GM23248 (cell line): ENCODE results near the gene LRP1. TPM values are rescaled to one million over a fixed set of nuclear protein-coding genes. Genes with fewer than 3 reads are reported as not detected.
A peak's percentile ranks its signal among the peaks of the same experiment; 100 is the strongest.

Experiments used
- DNase-seq: peaks from one replicate; pipeline ENCODE4 v3.0.0-alpha.2; 2015
- H2AFZ ChIP-seq: fragments of 200-600 bp; sonication (generic); 2 replicates; pipeline ENCODE4 v1.6.1; 2016; ENCODE audit warnings: antibody characterized with exemption
- H3F3A ChIP-seq: fragments of 200-600 bp; sonication (generic); 2 replicates; pipeline ENCODE4 v1.6.1; 2016; ENCODE audit warnings: mild to moderate bottlenecking, antibody characterized with exemption, mixed run types; ENCODE audit not compliant: insufficient read depth
- H3K27ac ChIP-seq: fragments of 200-600 bp; sonication (generic); 2 replicates; pipeline ENCODE4 v1.5.1; 2016; ENCODE audit warnings: mild to moderate bottlenecking
- H3K27me3 ChIP-seq: fragments of 200-600 bp; sonication (generic); replicated peaks from 2 replicates; pipeline ENCODE4 v1.6.1; 2016; ENCODE audit warnings: mild to moderate bottlenecking; ENCODE audit not compliant: insufficient read depth
- H3K36me3 ChIP-seq: fragments of 200-600 bp; sonication (generic); 2 replicates; pipeline ENCODE4 v1.6.1; 2016; ENCODE audit warnings: low read depth, mild to moderate bottlenecking
- H3K4me1 ChIP-seq: fragments of 200-600 bp; sonication (generic); 2 replicates; pipeline ENCODE4 v1.6.1; 2016; ENCODE audit warnings: mild to moderate bottlenecking; ENCODE audit not compliant: insufficient read depth
- H3K4me2 ChIP-seq: fragments of 200-600 bp; sonication (generic); one replicate; pipeline ENCODE4 v1.6.1; 2016; ENCODE audit warnings: mild to moderate bottlenecking; ENCODE audit not compliant: unreplicated experiment
- H3K4me3 ChIP-seq: fragments of 200-600 bp; sonication (generic); 2 replicates; pipeline ENCODE4 v1.5.1; 2016; ENCODE audit warnings: mild to moderate bottlenecking
- H3K79me2 ChIP-seq: fragments of 200-600 bp; sonication (generic); 2 replicates; pipeline ENCODE4 v1.6.1; 2016; ENCODE audit warnings: mild to moderate bottlenecking; ENCODE audit not compliant: insufficient read depth
- H3K9ac ChIP-seq: fragments of 200-600 bp; sonication (generic); 2 replicates; pipeline ENCODE4 v1.6.1; 2016; ENCODE audit warnings: mild to moderate bottlenecking
- H3K9me2 ChIP-seq: fragments of 200-600 bp; sonication (generic); 2 replicates; pipeline ENCODE4 v1.6.1; 2016; ENCODE audit warnings: mixed run types, mild to moderate bottlenecking, moderate library complexity; ENCODE audit not compliant: insufficient read depth
- H3K9me3 ChIP-seq: fragments of 200-600 bp; sonication (generic); one replicate; pipeline ENCODE4 v1.6.1; 2017; ENCODE audit warnings: low read depth
- H4K20me1 ChIP-seq: fragments of 200-600 bp; sonication (generic); 2 replicates; pipeline ENCODE4 v1.6.0; 2016; ENCODE audit not compliant: insufficient read depth
- EZH2 ChIP-seq: fragments of 200-600 bp; sonication (generic); IDR thresholded peaks from 2 replicates; pipeline ENCODE4 v1.6.1; 2018; ENCODE audit warnings: antibody characterized with exemption, mild to moderate bottlenecking; ENCODE audit not compliant: insufficient read depth, poor library complexity, severe bottlenecking
- EZH2phosphoT487 ChIP-seq: fragments of 200-600 bp; sonication (generic); IDR thresholded peaks from 2 replicates; pipeline ENCODE4 v1.6.1; 2018; ENCODE audit warnings: antibody characterized with exemption, moderate library complexity, mild to moderate bottlenecking, low read depth; ENCODE audit not compliant: insufficient read depth
- WGBS, 2 experiments: methylation state at CpG; one replicate each; pipeline ENCODE4 v1.1.6; 2015 to 2017; ENCODE audit warnings: low lambda C conversion rate in 2 of 2, low coverage in 1 of 2; ENCODE audit errors: missing lambda C conversion rate in 2 of 2; 5-methylcytosine and 5-hydroxymethylcytosine counted together
- in situ Hi-C: fragments of 300-500 bp; cut with MboI; formaldehyde crosslinking; loops from 2 replicates; pipeline ENCODE4 v1.15.0; 2020
- polyA plus RNA-seq: library from polyadenylated mRNA; unstranded; fragments of >200 nt; fragmentation: Nextera tagmentation; extraction: Ambion mirVana; gene quantifications from 2 replicates; pipeline ENCODE4 v1.2.1, GENCODE V29; 2016
- total RNA-seq: library from RNA; depleted of rRNA; stranded (reverse); fragments of >200 nt; shearing (Covaris generic); gene quantifications from 2 replicates; pipeline ENCODE4 v1.2.3, GENCODE V29; 2014

LRP1 gene
- total and polyA plus RNA-seq, 2 experiments from 2014 or later = 166 to 257 TPM

GRCh38 chr12:57231276-57232021 lies 103.2 kb downstream of the LRP1 start:
- H3K27ac ChIP-seq = no peak overlapping the region
- no peak for DNase-seq
- WGBS, 2 experiments = 89 to 91% methylated on average over 13 of the region's 13 CpGs

GRCh38 chr12:57232156-57232756 lies 104.0 kb downstream of the LRP1 start:
- H3K9me3 ChIP-seq = no peaks in the 10 kb centered on the region
- H3K4me2 ChIP-seq = no peak overlapping the region
- H4K20me1 ChIP-seq = no peaks in the 10 kb centered on the region
- H3K4me3 ChIP-seq = 0 out of 2 replicates have a peak overlapping the region, but pooled peaks have one; percentile 84
- TF ChIP-seq EZH2phosphoT487 = no peak
- no peak for TF ChIP-seq EZH2
- H3K9me2 ChIP-seq = no peaks in the 10 kb centered on the region
- H2AFZ ChIP-seq = no peak overlapping the region
- peaks cover 17% of the 10 kb centered on the region for H3K4me1 ChIP-seq
- H3K36me3 ChIP-seq = peaks cover 30% of the 10 kb centered on the region
- peaks cover 39% of the 10 kb centered on the region for H3F3A ChIP-seq
- no peak overlapping the region for H3K27ac ChIP-seq
- peak; percentile 39 for DNase-seq
- H3K27me3 ChIP-seq = no peaks in the 10 kb centered on the region
- in situ Hi-C loops = no loop called here
- WGBS, 2 experiments = 81 to 86% methylated on average over 18 to 19 of the region's 19 CpGs
- H3K9ac ChIP-seq = peak overlapping the region; percentile 99; the same call in 1 of the 2 replicates
- peaks cover 42% of the 10 kb centered on the region for H3K79me2 ChIP-seq

More at GRCh38 chr12:57231276-57232021, 103.2 kb downstream of the LRP1 start:
- Histone ChIP-seq H3K36me3 (peaks cover 30% of the 10 kb centered on the region), H3K4me1 (peaks cover 17% of the 10 kb centered on the region), H3K4me2 (peak overlapping the region; percentile 100), H3K27me3 (no peaks in the 10 kb centered on the region), H3K9me2 (no peaks in the 10 kb centered on the region), H4K20me1 (no peaks in the 10 kb centered on the region), H3K79me2 (peaks cover 42% of the 10 kb centered on the region), H3F3A (peaks cover 35% of the 10 kb centered on the region), H3K9me3 (no peaks in the 10 kb centered on the region), H2AFZ (no peak overlapping the region), H3K9ac (peak overlapping the region; percentile 99), H3K4me3 (peak overlapping the region; percentile 84)
- in situ Hi-C loops = no loop called here
- TF ChIP-seq EZH2phosphoT487 (no peak), EZH2 (no peak)

GRCh38 chr12:57233357-57234232 lies 105.3 kb downstream of the LRP1 start:
- Histone ChIP-seq H3K79me2 (peaks cover 35% of the 10 kb centered on the region), H3K4me2 (no peak overlapping the region), H3K9me3 (no peaks in the 10 kb centered on the region), H3K9me2 (no peaks in the 10 kb centered on the region), H3K4me3 (no peak overlapping the region), H3K4me1 (peaks cover 14% of the 10 kb centered on the region), H3K9ac (no peak overlapping the region), H3K27ac (no peak overlapping the region), H4K20me1 (no peaks in the 10 kb centered on the region), H3K27me3 (no peaks in the 10 kb centered on the region), H3K36me3 (peaks cover 30% of the 10 kb centered on the region), H3F3A (peaks cover 46% of the 10 kb centered on the region), H2AFZ (no peak overlapping the region)
- peak; percentile 77 for DNase-seq
- in situ Hi-C loops = no loop called here
- no peak for TF ChIP-seq EZH2
- TF ChIP-seq EZH2phosphoT487 = no peak
- WGBS, 2 experiments = 85% methylated on average over 15 of the region's 15 CpGs

GRCh38 chr12:57234233-57234570 lies 105.9 kb downstream of the LRP1 start:
- H3K9me2 ChIP-seq = no peaks in the 10 kb centered on the region
- H3F3A ChIP-seq = peaks cover 40% of the 10 kb centered on the region
- peaks cover 9% of the 10 kb centered on the region for H3K4me1 ChIP-seq
- in situ Hi-C loops = no loop called here
- no peak overlapping the region for H3K9ac ChIP-seq
- DNase-seq = no peak
- H4K20me1 ChIP-seq = no peaks in the 10 kb centered on the region
- H3K4me2 ChIP-seq = no peak overlapping the region
- H3K9me3 ChIP-seq = no peaks in the 10 kb centered on the region
- H3K4me3 ChIP-seq = no peak overlapping the region
- 0 out of 2 replicates have a peak overlapping the region, but pooled peaks have one; percentile 1 for H3K27ac ChIP-seq
- H3K79me2 ChIP-seq = peaks cover 35% of the 10 kb centered on the region
- 75 to 88% methylated on average over 3 of the region's 3 CpGs for WGBS, 2 experiments
- no peak overlapping the region for H2AFZ ChIP-seq
- H3K27me3 ChIP-seq = no peaks in the 10 kb centered on the region
- TF ChIP-seq EZH2 = no peak
- no peak for TF ChIP-seq EZH2phosphoT487
- peaks cover 30% of the 10 kb centered on the region for H3K36me3 ChIP-seq
